H9 (cell line): ENCODE data around the gene GPC6. TPM values are rescaled to one million over a fixed set of nuclear protein-coding genes. Genes with fewer than 3 reads are reported as not detected.

ENCODE experiments used
- DNase-seq: peaks from one replicate; pipeline ENCODE4 v3.0.0-alpha.2; 2017
- H2AFZ ChIP-seq: one replicate; pipeline ENCODE4 v1.6.1; 2013; ENCODE audit warnings: mild to moderate bottlenecking, low read length, control low read depth, moderate library complexity
- H2AK5ac ChIP-seq: 2 replicates; pipeline ENCODE4 v1.6.1; 2013; ENCODE audit warnings: low read length, control low read depth, mixed read lengths; ENCODE audit not compliant: insufficient read length
- H2BK120ac ChIP-seq: one replicate; pipeline ENCODE4 v1.6.1; 2013; ENCODE audit warnings: low read depth, mild to moderate bottlenecking, low read length, control low read depth, inconsistent platforms; ENCODE audit not compliant: poor library complexity, severe bottlenecking
- H2BK12ac ChIP-seq: 2 replicates; pipeline ENCODE4 v1.6.1; 2013; ENCODE audit warnings: low read length, control low read depth, mixed read lengths, low read depth; ENCODE audit not compliant: insufficient read length
- H2BK15ac ChIP-seq: 2 replicates; pipeline ENCODE4 v1.6.1; 2013; ENCODE audit warnings: low read depth, low read length, control low read depth
- H2BK20ac ChIP-seq: one replicate; pipeline ENCODE4 v1.6.1; 2013; ENCODE audit warnings: low read depth, mild to moderate bottlenecking, low read length, control low read depth, inconsistent platforms; ENCODE audit not compliant: poor library complexity, severe bottlenecking
- H2BK5ac ChIP-seq: 2 replicates; pipeline ENCODE4 v1.6.1; 2013; ENCODE audit warnings: low read length, control low read depth, mixed read lengths; ENCODE audit not compliant: insufficient read length
- H3K14ac ChIP-seq: 2 replicates; pipeline ENCODE4 v1.6.1; 2013; ENCODE audit warnings: low read length, control low read depth; ENCODE audit not compliant: insufficient read depth
- H3K18ac ChIP-seq: 2 replicates; pipeline ENCODE4 v1.6.1; 2013; ENCODE audit warnings: low read depth, mild to moderate bottlenecking, mixed read lengths, low read length, control low read depth; ENCODE audit not compliant: insufficient read length
- H3K23ac ChIP-seq: 2 replicates; pipeline ENCODE4 v1.6.1; 2013; ENCODE audit warnings: low read length, control low read depth, mixed read lengths, low read depth; ENCODE audit not compliant: insufficient read length
- H3K23me2 ChIP-seq: 2 replicates; pipeline ENCODE4 v1.6.1; 2013; ENCODE audit warnings: low read depth, mild to moderate bottlenecking, mixed read lengths, low read length, control low read depth; ENCODE audit not compliant: insufficient read length, poor library complexity, severe bottlenecking
- H3K27ac ChIP-seq: 2 replicates; pipeline ENCODE4 v1.5.1; 2013; ENCODE audit warnings: low read length, control low read depth, mixed read lengths, low read depth; ENCODE audit not compliant: insufficient read length
- H3K27me3 ChIP-seq: 2 replicates; pipeline ENCODE4 v1.6.1; 2013; ENCODE audit warnings: low read length, control low read depth, inconsistent platforms; ENCODE audit not compliant: insufficient read depth
- H3K4ac ChIP-seq: 2 replicates; pipeline ENCODE4 v1.6.1; 2013; ENCODE audit warnings: low read depth, mild to moderate bottlenecking, control low read depth, inconsistent platforms, low read length, moderate library complexity
- H3K4me1 ChIP-seq: 2 replicates; pipeline ENCODE4 v1.6.1; 2013; ENCODE audit warnings: low read length, control low read depth, inconsistent platforms; ENCODE audit not compliant: insufficient read depth
- H3K4me2 ChIP-seq: 2 replicates; pipeline ENCODE4 v1.6.1; 2013; ENCODE audit warnings: low read length, control low read depth, mixed read lengths; ENCODE audit not compliant: insufficient read length, insufficient read depth
- H3K56ac ChIP-seq: 2 replicates; pipeline ENCODE4 v1.6.1; 2013; ENCODE audit warnings: low read depth, mild to moderate bottlenecking, mixed read lengths, low read length, control low read depth; ENCODE audit not compliant: insufficient read length
- H3K79me1 ChIP-seq: 2 replicates; pipeline ENCODE4 v1.6.1; 2013; ENCODE audit warnings: low read depth, mild to moderate bottlenecking, moderate library complexity, low read length, control low read depth, inconsistent platforms; ENCODE audit not compliant: insufficient read depth, poor library complexity, severe bottlenecking
- H3K79me2 ChIP-seq: 2 replicates; pipeline ENCODE4 v1.6.1; 2013; ENCODE audit warnings: low read length, control low read depth, inconsistent platforms; ENCODE audit not compliant: insufficient read depth
- H3K9ac ChIP-seq: 2 replicates; pipeline ENCODE4 v1.6.1; 2013; ENCODE audit warnings: low read length, control low read depth, mixed read lengths; ENCODE audit not compliant: insufficient read length; ENCODE audit errors: extremely low read depth
- H3K9me3 ChIP-seq: one replicate; pipeline ENCODE4 v1.6.1; 2013; ENCODE audit warnings: low read depth, low read length, inconsistent platforms; ENCODE audit not compliant: control insufficient read depth
- H3T11ph ChIP-seq: one replicate; pipeline ENCODE4 v1.6.1; 2013; ENCODE audit warnings: mild to moderate bottlenecking, low read length, control low read depth, inconsistent platforms
- H4K20me1 ChIP-seq: one replicate; pipeline ENCODE4 v1.6.1; 2013; ENCODE audit not compliant: control insufficient read depth, insufficient read length, insufficient read depth
- H4K5ac ChIP-seq: 2 replicates; pipeline ENCODE4 v1.6.1; 2013; ENCODE audit warnings: low read depth, mild to moderate bottlenecking, mixed read lengths, low read length, control low read depth; ENCODE audit not compliant: insufficient read length
- H4K8ac ChIP-seq: replicated peaks from 2 replicates; pipeline ENCODE4 v1.6.1; 2013; ENCODE audit warnings: low read length, control low read depth, mixed read lengths, low read depth; ENCODE audit not compliant: insufficient read length
- H4K91ac ChIP-seq: 2 replicates; pipeline ENCODE4 v1.6.1; 2013; ENCODE audit warnings: low read depth, mild to moderate bottlenecking, moderate library complexity, mixed read lengths, low read length, control low read depth; ENCODE audit not compliant: insufficient read length
- H3K27ac Mint-ChIP-seq, 3 experiments: 2 replicates in 2 of 3; 3 replicates in 1 of 3; pipeline ENCODE4 v1.8.0; 2020 to 2021; ENCODE audit warnings: mixed read lengths in 3 of 3, mild to moderate bottlenecking in 1 of 3, moderate library complexity in 1 of 3
- H3K27me3 Mint-ChIP-seq: 2 replicates; pipeline ENCODE4 v1.8.0; 2021; ENCODE audit warnings: low read depth, mild to moderate bottlenecking, moderate library complexity, mixed read lengths
- H3K36me3 Mint-ChIP-seq, 3 experiments: 2 replicates in 2 of 3; 3 replicates in 1 of 3; pipeline ENCODE4 v1.8.0; 2020 to 2021; ENCODE audit warnings: low read depth in 3 of 3, mixed read lengths in 3 of 3; ENCODE audit not compliant: insufficient read depth in 1 of 3
- H3K4me1 Mint-ChIP-seq, 2 experiments: 2 replicates each; pipeline ENCODE4 v1.8.0; 2020; ENCODE audit warnings: mixed read lengths in 2 of 2
- H3K4me3 Mint-ChIP-seq, 2 experiments: 2 replicates in 1 of 2; 3 replicates in 1 of 2; pipeline ENCODE4 v1.8.0; 2020 to 2021; ENCODE audit warnings: mild to moderate bottlenecking in 2 of 2, mixed read lengths in 2 of 2, moderate library complexity in 1 of 2
- H3K9me3 Mint-ChIP-seq, 2 experiments: 2 replicates in 1 of 2; 3 replicates in 1 of 2; pipeline ENCODE4 v1.8.0; 2020; ENCODE audit warnings: mild to moderate bottlenecking in 2 of 2, mixed read lengths in 2 of 2, moderate library complexity in 1 of 2
- CTCF ChIP-seq: fragments of 200-600 bp; sonication (generic); conservative IDR thresholded peaks from 3 replicates; pipeline ENCODE4 v1.8.0; 2021; ENCODE audit warnings: antibody characterized with exemption, mild to moderate bottlenecking
- WGBS: extraction: QIAGEN DNeasy Blood & Tissue Kit; methylation state at CpG from one replicate; pipeline ENCODE4 v1.1.7; 2013; ENCODE audit warnings: missing lambda C conversion rate, low lambda C conversion rate, mixed read lengths; ENCODE audit not compliant: insufficient read length; ENCODE audit errors: extremely low coverage; 5-methylcytosine and 5-hydroxymethylcytosine counted together
- total RNA-seq: library from RNA; stranded (reverse); gene quantifications from 2 replicates; pipeline ENCODE4 v1.2.1, GENCODE V29; 2021

The GPC6 gene
- total RNA-seq, 1 experiment from 2014 or later, result 15.6 TPM

DNA sequence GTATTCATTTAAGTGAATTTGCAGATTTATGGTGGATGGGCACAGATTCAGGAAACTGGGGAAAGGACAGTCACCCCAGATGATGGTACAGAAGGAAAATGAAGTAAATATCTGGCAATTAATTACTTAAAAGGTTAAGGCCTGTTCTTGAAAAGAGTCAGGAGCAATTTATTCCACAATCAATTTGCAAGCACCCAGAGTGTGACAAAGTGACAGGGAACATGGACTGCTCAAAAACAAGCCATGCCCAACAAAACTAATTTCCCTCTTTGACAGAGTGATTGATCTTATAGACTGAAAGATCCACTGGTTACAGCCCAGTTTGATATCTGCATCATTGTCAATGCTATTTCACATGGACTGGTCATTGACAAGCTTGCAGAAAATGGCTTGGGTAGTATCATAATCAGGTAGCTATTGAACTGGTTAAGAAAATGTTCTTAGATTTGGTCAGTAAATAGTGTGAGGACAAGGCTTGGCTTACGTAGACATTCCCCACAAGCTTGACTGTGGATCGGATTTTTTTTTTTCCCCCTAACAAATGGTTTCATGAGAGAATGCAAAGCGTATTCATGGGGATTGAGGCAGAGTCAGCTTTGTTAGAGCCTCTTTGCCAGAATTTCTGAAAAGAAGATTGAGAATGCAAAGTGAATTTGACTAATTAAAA, 584.6 kb downstream of the GPC6 start:
- Histone ChIP-seq H2BK15ac (no peak overlapping the region), H3K4me1 (peaks cover 11% of the 10 kb centered on the region; the same call in 1 of the 2 replicates), H3K4me2 (no peak overlapping the region), H3K27me3 (no peaks in the 10 kb centered on the region), H3K9me3 (no peaks in the 10 kb centered on the region), H3K27ac (no peak overlapping the region), H3K18ac (no peak overlapping the region), H3K56ac (no peak overlapping the region), H2BK20ac (no peak overlapping the region), H2AK5ac (no peak overlapping the region), H3K4ac (no peak overlapping the region), H3T11ph (no peak overlapping the region), H4K8ac (no peak overlapping the region), H3K23me2 (peaks cover 2% of the 10 kb centered on the region), H2BK5ac (no peak overlapping the region), H2BK120ac (no peak overlapping the region), H4K5ac (no peak overlapping the region), H3K23ac (no peak overlapping the region), H2BK12ac (no peak overlapping the region), H3K79me1 (no peaks in the 10 kb centered on the region), H3K14ac (no peak overlapping the region), H3K79me2 (no peaks in the 10 kb centered on the region), H2AFZ (no peak overlapping the region), H4K91ac (no peak overlapping the region), H4K20me1 (no peaks in the 10 kb centered on the region), H3K9ac (no peak overlapping the region)
- TF ChIP-seq CTCF, result no peak
- H3K27me3 Mint-ChIP-seq, result no peaks in the 10 kb centered on the region
- peaks cover 51 to 53% of the 10 kb centered on the region in 2 experiments for H3K4me1 Mint-ChIP-seq
- WGBS, result no CpG with 5 or more reads among the region's 3 CpGs
- no peak overlapping the region for H3K4me3 Mint-ChIP-seq
- no peaks in the 10 kb centered on the region for H3K9me3 Mint-ChIP-seq
- peak overlapping the region in 1 of 3 experiments; percentile 49; a peak in 2 of 7 replicates for H3K27ac Mint-ChIP-seq
- H3K36me3 Mint-ChIP-seq, result no peaks in the 10 kb centered on the region; a peak in 1 of 7 replicates
- DNase-seq, result no peak
